Measurements from ENCODE around the gene PCDHB10. TPM values are rescaled to one million over a fixed set of nuclear protein-coding genes. Genes with fewer than 3 reads are reported as not detected.

The PCDHB10 gene
- total and polyA plus RNA-seq, 4 donors: 0.07 to 0.17 (median 0.10) TPM

- H3K27ac ChIP-seq (ENCODE audit: low read depth in 1 of 2, low read length in 2 of 2): no peak overlapping the region
- H3K36me3 ChIP-seq (ENCODE audit: control insufficient read depth in 4 of 4, insufficient read depth in 3 of 4, low read depth in 1 of 4, low read length in 3 of 4): no peaks in the 10 kb centered on the region
- no peak for DNase-seq (ENCODE audit: low spot score)
- peaks cover 0 to 3% (median 1%) of the 10 kb centered on the region in 4 donors for H3K27me3 ChIP-seq (ENCODE audit: control insufficient read depth in 4 of 4, insufficient read depth in 4 of 4, low read length in 3 of 4)
- H3K9ac ChIP-seq (ENCODE audit: low read depth in 1 of 2, low read length in 2 of 2): no peak overlapping the region
- 17% methylated on average over 32 of the region's 32 CpGs for WGBS
- H3K9me3 ChIP-seq (ENCODE audit: control insufficient read depth in 4 of 4, low read length in 3 of 4): peaks cover 45 to 87% (median 62%) of the 10 kb centered on the region in 4 donors
- no peaks in the 10 kb centered on the region for H3K4me1 ChIP-seq (ENCODE audit: control insufficient read depth in 4 of 4, insufficient read depth in 4 of 4, low read length in 3 of 4)
- H3K4me3 ChIP-seq (ENCODE audit: low read depth in 1 of 3, low read length in 3 of 3): peak overlapping the region in 1 of 3 donors; percentile 24
- TF ChIP-seq RXRA (IDR thresholded peaks at IDR 0.05) (no peak), RAD21 (IDR thresholded peaks at IDR 0.05) (no peak), JUND (IDR thresholded peaks at IDR 0.05) (no peak)
Observed at GRCh38 chr5:141236516-141237313, 44.6 kb downstream of the PCDHB10 start.

GRCh38 chr5:141241496-141241895 is 49.3 kb downstream of the PCDHB10 start:
- Histone ChIP-seq H3K4me3 (ENCODE audit: low read depth in 1 of 3, low read length in 3 of 3) (peak overlapping the region in 1 of 3 donors; percentile 43), H3K9me3 (ENCODE audit: control insufficient read depth in 4 of 4, low read length in 3 of 4) (peaks cover 49 to 85% (median 60%) of the 10 kb centered on the region in 4 donors), H3K27ac (ENCODE audit: low read depth in 1 of 2, low read length in 2 of 2) (no peak overlapping the region), H3K36me3 (ENCODE audit: control insufficient read depth in 4 of 4, insufficient read depth in 3 of 4, low read depth in 1 of 4, low read length in 3 of 4) (no peaks in the 10 kb centered on the region), H3K27me3 (ENCODE audit: control insufficient read depth in 4 of 4, insufficient read depth in 4 of 4, low read length in 3 of 4) (no peaks in the 10 kb centered on the region), H3K4me1 (ENCODE audit: control insufficient read depth in 4 of 4, insufficient read depth in 4 of 4, low read length in 3 of 4) (no peaks in the 10 kb centered on the region), H3K9ac (ENCODE audit: low read depth in 1 of 2, low read length in 2 of 2) (no peak overlapping the region)
- 19% methylated on average over 43 of the region's 43 CpGs for WGBS
- TF ChIP-seq ATF3 (IDR thresholded peaks at IDR 0.05) (no peak), SP1 (IDR thresholded peaks at IDR 0.05) (no peak), FOXA1 (IDR thresholded peaks at IDR 0.05) (no peak), YY1 (IDR thresholded peaks at IDR 0.05) (no peak), NR2F2 (IDR thresholded peaks at IDR 0.05) (no peak), HNF4A (conservative IDR thresholded peaks at IDR 0.05) (no peak), CTCF (IDR thresholded peaks at IDR 0.05; ENCODE audit: low read depth, low read length, missing input control) (no peak), HNF4G (IDR thresholded peaks at IDR 0.05) (no peak), EGR1 (IDR thresholded peaks at IDR 0.05; ENCODE audit: low read depth in 2 of 2) (no peak), ZBTB33 (IDR thresholded peaks at IDR 0.05) (no peak)
- DNase-seq (ENCODE audit: low spot score): no peak

Other genes starting within 250 kb of the PCDHB10 start
Only the 30 nearest of the 37 such genes appear.
- not detected for gene PCDHB1, start 141.0 kb upstream of the PCDHB10 start, total RNA-seq
- gene PCDHB1, start 141.0 kb upstream of the PCDHB10 start, polyA plus RNA-seq: not detected
- gene PCDHB2, start 97.7 kb upstream of the PCDHB10 start, total RNA-seq: under 1 TPM; 0.08 to 0.09 TPM
- under 1 TPM in 1 of 2 donors, not detected in 1; 0.05 TPM for gene PCDHB2, start 97.7 kb upstream of the PCDHB10 start, polyA plus RNA-seq
- under 1 TPM; 0.08 to 0.09 TPM for gene PCDHB3, start 91.9 kb upstream of the PCDHB10 start, total RNA-seq
- under 1 TPM in 1 of 2 donors, not detected in 1; 0.09 TPM for gene PCDHB3, start 91.9 kb upstream of the PCDHB10 start, polyA plus RNA-seq
- under 1 TPM; 0.14 to 0.17 TPM for gene PCDHB4, start 70.5 kb upstream of the PCDHB10 start, total RNA-seq
- gene PCDHB4, start 70.5 kb upstream of the PCDHB10 start, polyA plus RNA-seq: under 1 TPM; 0.17 to 0.36 TPM
- under 1 TPM; 0.42 TPM for gene PCDHB5, start 57.1 kb upstream of the PCDHB10 start, total RNA-seq
- under 1 TPM; 0.17 to 0.33 TPM for gene PCDHB5, start 57.1 kb upstream of the PCDHB10 start, polyA plus RNA-seq
- gene PCDHB6, start 42.3 kb upstream of the PCDHB10 start, total RNA-seq: under 1 TPM in 1 of 2 donors, not detected in 1; 0.05 TPM
- under 1 TPM; 0.04 to 0.06 TPM for gene PCDHB6, start 42.3 kb upstream of the PCDHB10 start, polyA plus RNA-seq
- under 1 TPM; 0.08 to 0.09 TPM for gene PCDHB7, start 19.7 kb upstream of the PCDHB10 start, total RNA-seq
- under 1 TPM in 1 of 2 donors, not detected in 1; 0.21 TPM for gene PCDHB7, start 19.7 kb upstream of the PCDHB10 start, polyA plus RNA-seq
- gene PCDHB8, start 14.6 kb upstream of the PCDHB10 start, total RNA-seq: under 1 TPM; 0.08 to 0.14 TPM
- under 1 TPM in 1 of 2 donors, not detected in 1; 0.03 TPM for gene PCDHB8, start 14.6 kb upstream of the PCDHB10 start, polyA plus RNA-seq
- gene PCDHB16, start 10.0 kb upstream of the PCDHB10 start, total RNA-seq: under 1 TPM; 0.09 to 0.17 TPM
- under 1 TPM; 0.14 to 0.31 TPM for gene PCDHB16, start 10.0 kb upstream of the PCDHB10 start, polyA plus RNA-seq
- under 1 TPM; 0.09 to 0.25 TPM for gene PCDHB9, start 5.2 kb upstream of the PCDHB10 start, total RNA-seq
- under 1 TPM; 0.03 to 0.07 TPM for gene PCDHB9, start 5.2 kb upstream of the PCDHB10 start, polyA plus RNA-seq
- under 1 TPM; 0.23 to 0.33 TPM for gene PCDHB11, start 7.3 kb downstream of the PCDHB10 start, total RNA-seq
- gene PCDHB11, start 7.3 kb downstream of the PCDHB10 start, polyA plus RNA-seq: under 1 TPM; 0.08 to 0.09 TPM
- under 1 TPM; 0.28 to 0.33 TPM for gene PCDHB12, start 16.4 kb downstream of the PCDHB10 start, total RNA-seq
- gene PCDHB12, start 16.4 kb downstream of the PCDHB10 start, polyA plus RNA-seq: under 1 TPM; 0.06 to 0.12 TPM
- gene PCDHB13, start 21.6 kb downstream of the PCDHB10 start, total RNA-seq: under 1 TPM; 0.19 to 0.42 TPM
- under 1 TPM; 0.11 to 0.17 TPM for gene PCDHB13, start 21.6 kb downstream of the PCDHB10 start, polyA plus RNA-seq
- gene PCDHB14, start 31.0 kb downstream of the PCDHB10 start, total RNA-seq: under 1 TPM; 0.42 to 0.47 TPM
- under 1 TPM; 0.10 to 0.23 TPM for gene PCDHB14, start 31.0 kb downstream of the PCDHB10 start, polyA plus RNA-seq
- under 1 TPM; 0.28 to 0.59 TPM for gene PCDHB15, start 53.0 kb downstream of the PCDHB10 start, total RNA-seq
- gene PCDHB15, start 53.0 kb downstream of the PCDHB10 start, polyA plus RNA-seq: under 1 TPM; 0.21 to 0.52 TPM
- gene SLC25A2, start 111.7 kb downstream of the PCDHB10 start, total RNA-seq: under 1 TPM; 0.19 to 0.42 TPM
- not detected for gene SLC25A2, start 111.7 kb downstream of the PCDHB10 start, polyA plus RNA-seq
- gene TAF7, start 128.4 kb downstream of the PCDHB10 start, total RNA-seq: 10 to 100 TPM; 25.7 to 36.3 TPM
- 10 to 100 TPM; 23.5 to 30.8 TPM for gene TAF7, start 128.4 kb downstream of the PCDHB10 start, polyA plus RNA-seq
- gene PCDHGA1, start 138.2 kb downstream of the PCDHB10 start, total RNA-seq: under 1 TPM; 0.05 to 0.08 TPM
- under 1 TPM in 1 of 2 donors, not detected in 1; 0.05 TPM for gene PCDHGA1, start 138.2 kb downstream of the PCDHB10 start, polyA plus RNA-seq
- gene PCDHGA2, start 146.4 kb downstream of the PCDHB10 start, total RNA-seq: under 1 TPM; 0.23 to 0.42 TPM
- gene PCDHGA2, start 146.4 kb downstream of the PCDHB10 start, polyA plus RNA-seq: under 1 TPM; 0.26 to 0.46 TPM
- under 1 TPM; 0.09 to 0.59 TPM for gene PCDHGA3, start 151.5 kb downstream of the PCDHB10 start, total RNA-seq
- under 1 TPM; 0.25 to 0.32 TPM for gene PCDHGA3, start 151.5 kb downstream of the PCDHB10 start, polyA plus RNA-seq
- gene PCDHGB1, start 157.7 kb downstream of the PCDHB10 start, total RNA-seq: under 1 TPM; 0.14 to 0.75 TPM
- under 1 TPM; 0.10 to 0.11 TPM for gene PCDHGB1, start 157.7 kb downstream of the PCDHB10 start, polyA plus RNA-seq
- under 1 TPM; 0.23 to 0.92 TPM for gene PCDHGA4, start 162.7 kb downstream of the PCDHB10 start, total RNA-seq
- under 1 TPM; 0.15 to 0.21 TPM for gene PCDHGA4, start 162.7 kb downstream of the PCDHB10 start, polyA plus RNA-seq
- 1 to 10 TPM in 1 of 2 donors, under 1 TPM in 1; 0.47 to 1.0 TPM for gene PCDHGB2, start 167.6 kb downstream of the PCDHB10 start, total RNA-seq
- gene PCDHGB2, start 167.6 kb downstream of the PCDHB10 start, polyA plus RNA-seq: under 1 TPM in 1 of 2 donors, not detected in 1; 0.28 TPM
- under 1 TPM; 0.09 to 0.50 TPM for gene PCDHGA5, start 171.8 kb downstream of the PCDHB10 start, total RNA-seq
- gene PCDHGA5, start 171.8 kb downstream of the PCDHB10 start, polyA plus RNA-seq: under 1 TPM; 0.04 to 0.08 TPM
- 1 to 10 TPM in 1 of 2 donors, under 1 TPM in 1; 0.37 to 1.2 TPM for gene PCDHGB3, start 177.9 kb downstream of the PCDHB10 start, total RNA-seq
- gene PCDHGB3, start 177.9 kb downstream of the PCDHB10 start, polyA plus RNA-seq: under 1 TPM in 1 of 2 donors, not detected in 1; 0.07 TPM
- under 1 TPM; 0.37 to 0.67 TPM for gene PCDHGA6, start 181.5 kb downstream of the PCDHB10 start, total RNA-seq
- under 1 TPM; 0.08 to 0.18 TPM for gene PCDHGA6, start 181.5 kb downstream of the PCDHB10 start, polyA plus RNA-seq
- under 1 TPM; 0.19 to 0.67 TPM for gene PCDHGA7, start 190.4 kb downstream of the PCDHB10 start, total RNA-seq
- gene PCDHGA7, start 190.4 kb downstream of the PCDHB10 start, polyA plus RNA-seq: under 1 TPM; 0.21 TPM
- gene PCDHGB4, start 195.3 kb downstream of the PCDHB10 start, total RNA-seq: 1 to 10 TPM; 1.7 to 2.8 TPM
- 1 to 10 TPM in 1 of 2 donors, under 1 TPM in 1; 0.76 to 1.4 TPM for gene PCDHGB4, start 195.3 kb downstream of the PCDHB10 start, polyA plus RNA-seq
- under 1 TPM; 0.14 to 0.75 TPM for gene PCDHGA8, start 200.3 kb downstream of the PCDHB10 start, total RNA-seq
- gene PCDHGA8, start 200.3 kb downstream of the PCDHB10 start, polyA plus RNA-seq: under 1 TPM; 0.02 to 0.13 TPM
- 1 to 10 TPM; 2.5 to 3.8 TPM for gene PCDHGB5, start 205.6 kb downstream of the PCDHB10 start, total RNA-seq
- 1 to 10 TPM in 1 of 2 donors, under 1 TPM in 1; 0.76 to 2.0 TPM for gene PCDHGB5, start 205.6 kb downstream of the PCDHB10 start, polyA plus RNA-seq